HG02678 (cell line): ENCODE measurements around the gene SMOC2.

Experiments used
- ATAC-seq: cut with Tn5 transposase; IDR thresholded peaks from one replicate; pipeline ENCODE4 v1.9.1; 2021; ENCODE audit warnings: mild to moderate bottlenecking, moderate library complexity; ENCODE audit not compliant: unreplicated experiment

Gene SMOC2

DNA sequence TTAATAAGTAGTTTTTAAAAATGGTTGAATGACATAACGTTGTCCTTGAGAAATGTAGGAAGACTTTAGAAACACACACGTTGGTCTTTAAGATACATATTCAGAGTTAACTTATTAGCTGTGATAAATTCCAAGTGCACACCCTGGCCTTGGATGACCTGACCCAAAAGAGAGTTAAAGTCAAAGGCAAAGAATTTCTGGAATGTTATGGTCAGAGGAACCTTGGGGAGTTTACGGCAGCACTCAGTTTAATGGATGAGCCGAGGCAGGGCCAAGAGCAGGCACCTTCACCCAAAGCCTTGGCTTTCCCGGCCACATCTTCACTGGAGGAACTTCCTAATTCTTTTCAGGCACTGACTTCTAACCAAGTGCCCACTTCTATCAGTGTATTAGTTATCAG lies 200.5 kb downstream of the SMOC2 start:
- no peak for ATAC-seq

DNA sequence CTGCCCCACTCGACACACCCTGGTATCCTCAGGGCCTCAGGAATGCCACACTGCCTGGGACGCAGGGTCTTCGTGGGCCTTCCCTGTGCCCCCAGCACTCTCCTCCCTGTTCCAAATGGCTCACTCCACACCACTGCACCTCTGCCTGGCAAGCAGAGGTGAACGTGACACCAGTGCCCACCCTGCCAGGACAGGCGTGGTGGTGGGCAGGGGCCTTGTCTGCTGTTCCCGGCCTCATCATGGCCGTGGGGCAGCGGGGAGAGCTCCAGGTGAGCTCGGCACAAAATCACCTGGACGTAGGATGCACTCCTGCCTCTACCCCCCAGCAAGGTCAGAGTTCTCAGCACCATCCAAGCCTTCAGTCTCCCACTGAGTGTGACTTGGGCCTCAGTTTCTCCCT lies 202.4 kb downstream of the SMOC2 start:
- no peak for ATAC-seq

DNA sequence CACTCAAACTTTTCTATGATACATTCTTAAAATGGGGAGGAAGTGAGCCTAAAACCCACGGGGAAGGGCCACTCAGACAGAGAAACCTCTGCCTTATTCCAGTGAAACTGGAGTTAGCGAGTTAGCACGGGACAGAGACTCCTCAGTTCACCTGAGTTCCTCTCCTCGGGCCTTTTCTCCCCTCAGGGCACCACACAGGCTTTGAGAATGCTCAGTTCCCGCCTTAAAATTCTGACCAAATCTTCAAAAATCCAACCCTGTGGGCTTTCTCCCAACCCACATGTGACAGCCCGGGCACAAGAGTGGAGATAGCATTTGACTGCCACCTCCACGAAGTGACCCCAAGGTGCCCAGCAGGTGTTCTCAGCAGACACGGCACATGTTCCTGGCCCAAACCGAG lies 204.3 kb downstream of the SMOC2 start:
- ATAC-seq, result no peak

DNA sequence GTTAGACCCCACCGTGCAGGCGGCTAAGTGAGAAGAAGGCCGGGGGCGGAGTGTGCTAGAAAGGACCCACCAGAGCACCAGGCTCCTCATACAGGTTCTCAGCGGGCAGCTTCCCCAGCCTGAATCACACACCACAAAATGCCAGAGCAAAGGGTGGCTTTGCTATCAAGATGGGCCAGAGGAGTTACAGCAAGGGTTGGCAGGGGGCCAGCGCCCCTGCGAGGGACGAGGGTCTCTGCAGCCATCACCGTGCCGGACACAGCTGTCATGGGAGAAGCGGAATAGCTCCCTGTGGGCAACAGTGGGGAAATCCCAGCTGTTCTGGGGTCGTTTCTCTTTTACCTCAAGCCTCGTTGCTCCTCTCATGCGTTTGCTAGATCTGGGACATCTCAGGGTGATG lies 206.3 kb downstream of the SMOC2 start:
- ATAC-seq, result no peak

DNA sequence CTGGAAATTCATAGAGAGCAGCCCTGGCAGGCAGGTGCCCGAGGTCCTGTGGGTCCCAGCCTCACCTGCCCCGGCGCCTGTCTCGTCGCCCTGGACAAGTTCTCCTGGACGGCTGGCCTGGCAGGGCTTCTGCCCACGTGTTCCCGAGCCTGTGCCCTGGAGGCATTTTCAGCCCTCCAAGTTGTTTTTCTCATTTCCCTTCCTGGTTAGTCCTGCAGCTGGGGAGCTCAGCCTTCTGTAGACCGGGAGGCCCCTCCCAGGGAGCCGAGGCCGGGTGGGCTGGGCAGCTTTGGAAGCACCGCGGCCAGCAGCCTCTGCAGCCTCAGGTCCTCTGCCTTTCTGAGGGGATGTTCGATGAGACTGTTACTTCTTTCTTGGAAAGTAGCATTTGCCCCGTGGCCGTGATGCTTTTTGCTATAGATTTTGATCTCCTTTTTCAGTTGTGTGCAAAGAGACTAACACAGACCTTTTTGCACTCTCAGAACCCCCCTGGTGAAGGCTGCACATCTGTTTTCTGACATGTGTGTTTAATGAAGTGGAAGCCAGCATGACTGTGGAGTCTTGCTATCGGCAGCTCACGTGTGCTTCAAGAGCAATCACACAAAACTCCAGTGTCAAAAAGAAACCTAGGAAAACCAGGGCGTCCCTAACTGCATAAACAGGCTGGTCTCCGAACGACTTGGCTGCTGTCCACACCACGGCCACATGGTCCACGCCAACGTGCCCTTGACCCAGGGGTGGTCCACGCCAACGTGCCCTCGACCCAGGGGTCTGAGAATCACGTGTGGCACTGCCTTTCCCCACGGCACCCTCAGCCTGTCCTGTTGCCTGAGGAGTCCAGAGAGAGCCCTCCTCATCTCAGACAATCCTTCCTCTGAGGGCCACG lies 207.5 kb downstream of the SMOC2 start:
- no peak for ATAC-seq

DNA sequence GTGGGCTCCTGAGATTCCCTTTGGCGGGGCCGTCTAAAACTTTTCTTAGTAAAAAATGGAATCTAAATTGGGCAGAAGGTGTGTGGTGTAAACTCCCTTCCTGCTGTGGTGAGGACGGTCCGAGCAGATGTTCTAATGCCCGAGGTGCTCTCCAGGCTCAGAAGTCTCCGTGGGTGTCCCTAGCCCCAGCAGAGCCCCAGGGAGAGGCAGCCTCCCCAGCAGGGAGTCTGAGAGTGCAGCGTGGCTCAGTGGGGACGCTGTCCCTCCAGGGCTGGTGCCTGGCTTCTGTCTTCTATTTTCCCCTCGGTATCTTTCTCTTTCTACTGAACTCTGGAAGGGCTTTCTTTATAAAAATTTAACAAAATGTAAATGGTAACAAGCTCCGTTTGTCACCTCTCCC lies 208.2 kb downstream of the SMOC2 start:
- ATAC-seq, result no peak

DNA sequence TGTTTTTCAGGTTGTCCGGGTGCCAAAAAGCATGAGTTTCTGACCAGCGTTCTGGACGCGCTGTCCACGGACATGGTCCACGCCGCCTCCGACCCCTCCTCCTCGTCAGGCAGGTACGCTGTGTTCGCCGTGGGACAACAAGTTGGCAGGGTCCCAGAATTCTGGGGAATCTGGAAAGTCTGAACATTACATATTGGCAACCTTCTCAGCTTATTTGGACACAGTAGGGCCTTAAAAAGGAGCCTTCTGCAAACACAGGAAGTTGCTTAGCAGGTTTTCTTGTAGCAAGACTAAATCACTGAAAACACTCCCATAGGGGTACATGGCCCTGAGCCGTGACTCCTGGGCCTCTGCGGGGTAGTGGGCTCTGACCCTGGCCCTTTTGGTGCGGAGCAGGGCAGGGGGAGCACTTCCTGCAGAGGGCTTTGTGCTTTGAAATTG lies 209.7 kb downstream of the SMOC2 start:
- no peak for ATAC-seq

DNA sequence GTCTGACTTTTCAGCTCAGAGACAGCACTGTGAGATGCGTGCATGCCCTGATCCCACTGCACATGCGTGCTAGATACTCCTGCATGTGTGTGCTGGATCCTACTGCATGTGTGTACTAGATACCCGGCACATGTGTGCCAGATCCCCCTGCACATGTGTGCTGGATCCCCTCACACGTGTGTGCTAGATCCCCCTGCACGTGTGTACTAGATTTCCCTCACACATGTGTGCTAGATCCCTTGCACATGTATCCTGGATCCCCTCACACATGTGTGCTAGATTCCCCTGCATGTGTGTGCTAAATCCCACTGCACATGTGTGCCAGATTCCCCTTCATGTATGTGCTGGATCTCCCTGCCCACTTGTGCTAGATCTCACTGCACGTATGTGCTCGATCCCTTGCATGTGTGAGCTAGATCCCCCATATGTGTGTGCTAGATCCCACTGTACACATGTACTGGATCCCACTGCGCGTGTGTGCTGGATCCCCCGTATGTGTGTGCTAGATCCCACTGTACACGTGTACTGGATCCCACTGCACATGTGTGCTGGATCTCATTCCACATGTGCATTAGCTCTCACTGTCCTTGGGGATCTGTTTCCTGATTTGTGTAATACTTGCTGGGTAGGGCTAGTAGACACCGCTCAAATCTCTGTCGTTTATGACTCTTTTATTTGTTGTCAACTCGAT lies 214.6 kb downstream of the SMOC2 start:
- no peak for ATAC-seq

DNA sequence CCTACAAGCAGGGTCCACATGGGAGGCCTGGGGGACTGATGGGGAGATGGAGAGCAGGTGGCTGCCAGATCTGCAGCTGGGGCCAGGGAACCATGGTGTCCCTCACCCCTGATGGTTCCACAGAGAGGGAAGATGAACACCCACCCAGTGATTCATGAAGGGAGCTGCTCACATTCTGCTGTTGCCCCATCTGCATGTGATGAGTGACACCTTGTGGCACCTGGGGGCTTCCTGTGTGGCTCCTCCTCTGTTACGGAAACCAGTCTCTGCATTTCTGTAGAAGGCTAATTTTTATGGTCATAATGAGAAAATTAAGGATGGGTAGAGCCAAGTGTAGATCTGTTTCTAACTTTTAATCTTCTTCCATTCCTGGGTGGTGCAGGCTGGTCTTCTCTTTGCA lies 217.1 kb downstream of the SMOC2 start:
- ATAC-seq, result no peak

DNA sequence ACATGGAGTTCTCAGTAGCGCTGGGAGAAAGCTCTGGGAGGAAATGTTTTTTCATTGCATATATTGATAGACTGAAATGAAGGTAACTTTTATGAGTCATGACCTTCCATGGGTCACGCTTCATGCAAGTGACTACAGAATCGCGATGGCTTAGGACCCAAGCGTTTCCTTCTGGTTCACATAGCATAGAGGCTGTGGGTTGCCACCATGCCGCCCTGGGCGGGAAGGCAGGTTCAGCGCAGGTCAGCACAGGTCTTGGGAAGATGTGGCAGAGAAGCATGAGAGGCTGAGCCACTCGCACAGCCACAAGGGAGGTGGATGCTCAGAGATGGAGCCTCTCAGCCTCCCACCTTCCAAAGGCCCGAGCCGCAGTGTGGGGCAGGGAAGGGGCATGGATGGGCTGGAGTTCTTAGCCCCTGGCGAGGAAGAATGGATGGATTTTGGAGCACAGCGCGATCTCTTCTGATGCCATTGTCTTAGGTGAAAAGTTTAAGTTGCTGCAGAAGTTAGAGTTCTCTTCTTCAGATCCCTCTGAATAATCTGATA lies 219.5 kb downstream of the SMOC2 start:
- ATAC-seq, result no peak

DNA sequence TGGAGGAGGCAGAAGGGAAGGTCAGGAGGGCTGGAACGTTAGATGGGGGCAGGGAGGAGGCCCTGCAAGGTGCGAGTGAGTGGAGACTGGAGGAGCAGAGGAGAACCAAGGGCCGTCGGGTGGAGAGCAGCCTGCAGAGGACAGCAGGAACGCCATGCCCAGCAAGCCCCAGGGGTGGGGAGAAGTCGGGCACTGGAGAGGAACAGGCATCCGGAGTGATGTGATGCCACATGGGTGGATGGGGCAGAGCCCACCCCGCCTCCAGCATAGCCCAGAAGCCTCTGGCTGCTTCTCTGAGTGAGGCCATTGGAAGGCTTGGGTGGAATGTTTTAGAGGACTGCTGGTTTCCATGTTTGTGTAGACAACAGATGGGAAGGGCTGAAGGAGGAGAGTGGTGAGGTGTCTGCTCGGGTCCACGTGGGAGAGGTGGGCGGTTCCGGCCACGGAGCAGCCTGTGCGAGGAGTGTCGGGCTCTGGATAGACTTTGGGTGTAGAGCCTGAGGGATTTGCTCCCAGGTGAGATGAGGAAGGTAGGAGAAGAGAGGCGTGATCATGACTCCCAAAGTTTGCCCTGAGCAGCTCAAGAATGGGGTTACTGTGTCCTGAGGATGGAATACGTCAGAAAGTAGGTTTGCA lies 221.4 kb downstream of the SMOC2 start:
- ATAC-seq, result no peak

DNA sequence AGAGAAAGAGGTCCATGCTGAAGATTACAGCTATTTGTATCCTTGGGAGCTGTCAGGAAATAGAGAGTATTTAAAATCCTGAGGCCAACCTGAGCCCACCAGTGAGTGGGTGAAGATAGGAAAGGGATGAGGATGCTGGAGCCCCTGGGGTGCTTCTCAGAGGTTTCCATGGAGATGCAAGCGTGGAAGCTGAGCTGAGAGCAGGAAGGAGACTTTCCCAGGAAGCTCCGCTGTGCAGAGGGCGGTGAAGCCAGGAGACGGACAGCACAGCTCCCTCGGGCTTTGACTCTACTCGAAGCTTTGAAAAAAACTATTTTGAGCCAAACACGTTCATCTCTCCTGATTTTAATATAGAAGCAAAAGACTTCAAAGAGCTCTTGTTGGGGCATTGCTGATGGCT lies 222.1 kb downstream of the SMOC2 start:
- ATAC-seq, result no peak

DNA sequence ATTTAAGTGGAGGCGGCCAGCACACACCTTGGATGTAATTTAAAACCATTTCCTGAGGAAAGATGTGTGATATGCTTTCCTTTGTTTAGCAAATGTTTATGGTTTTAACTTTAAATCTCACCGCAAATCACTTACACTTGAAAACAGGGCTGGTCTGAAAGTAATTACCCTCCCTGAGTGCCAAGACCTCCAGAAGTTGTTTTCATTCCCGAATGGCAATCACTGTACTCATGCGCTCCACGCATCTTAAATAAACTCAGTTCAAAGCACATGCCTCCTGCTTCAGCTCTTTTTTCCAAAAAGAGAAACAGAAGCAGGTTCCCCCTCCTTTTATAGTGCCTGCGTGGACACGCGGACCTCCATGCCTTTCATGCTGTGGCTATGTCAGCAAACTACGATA lies 224.0 kb downstream of the SMOC2 start:
- ATAC-seq, result no peak

DNA sequence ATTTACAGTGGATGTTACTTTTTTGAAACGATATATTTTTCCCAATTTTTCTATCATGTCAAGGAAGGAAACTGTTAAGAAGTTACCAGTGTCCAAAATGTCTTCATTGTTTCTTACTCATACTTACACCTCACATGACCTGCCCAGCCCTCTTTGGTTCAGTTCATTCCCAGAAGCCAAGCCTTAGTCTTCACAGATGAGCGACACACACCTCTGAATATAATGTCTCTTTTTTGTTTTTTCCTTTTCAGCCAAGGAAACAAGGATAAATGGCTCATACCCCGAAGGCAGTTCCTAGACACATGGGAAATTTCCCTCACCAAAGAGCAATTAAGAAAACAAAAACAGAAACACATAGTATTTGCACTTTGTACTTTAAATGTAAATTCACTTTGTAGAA lies 225.2 kb downstream of the SMOC2 start:
- ATAC-seq, result no peak

DNA sequence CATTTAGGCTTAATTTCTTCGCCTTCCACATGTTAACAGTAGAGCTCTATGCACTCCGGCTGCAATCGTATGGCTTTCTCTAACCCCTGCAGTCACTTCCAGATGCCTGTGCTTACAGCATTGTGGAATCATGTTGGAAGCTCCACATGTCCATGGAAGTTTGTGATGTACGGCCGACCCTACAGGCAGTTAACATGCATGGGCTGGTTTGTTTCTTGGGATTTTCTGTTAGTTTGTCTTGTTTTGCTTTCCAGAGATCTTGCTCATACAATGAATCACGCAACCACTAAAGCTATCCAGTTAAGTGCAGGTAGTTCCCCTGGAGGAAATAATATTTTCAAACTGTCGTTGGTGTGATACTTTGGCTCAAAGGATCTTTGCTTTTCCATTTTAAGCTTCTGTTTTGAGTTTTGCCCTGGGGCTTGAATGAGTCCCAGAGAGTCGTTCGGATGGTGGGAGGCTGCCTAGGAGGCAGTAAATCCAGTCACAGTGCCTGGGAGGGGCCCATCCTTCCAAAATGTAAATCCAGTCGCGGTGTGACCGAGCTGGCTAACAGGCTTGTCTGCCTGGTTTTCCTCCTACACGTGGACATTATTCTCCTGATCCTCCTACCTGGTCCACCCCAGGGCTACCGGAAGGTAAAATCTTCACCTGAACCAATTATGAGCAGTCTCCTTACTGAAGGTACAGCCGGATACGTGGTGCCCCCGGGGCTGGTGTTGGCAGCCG lies 225.9 kb downstream of the SMOC2 start:
- no peak for ATAC-seq

DNA sequence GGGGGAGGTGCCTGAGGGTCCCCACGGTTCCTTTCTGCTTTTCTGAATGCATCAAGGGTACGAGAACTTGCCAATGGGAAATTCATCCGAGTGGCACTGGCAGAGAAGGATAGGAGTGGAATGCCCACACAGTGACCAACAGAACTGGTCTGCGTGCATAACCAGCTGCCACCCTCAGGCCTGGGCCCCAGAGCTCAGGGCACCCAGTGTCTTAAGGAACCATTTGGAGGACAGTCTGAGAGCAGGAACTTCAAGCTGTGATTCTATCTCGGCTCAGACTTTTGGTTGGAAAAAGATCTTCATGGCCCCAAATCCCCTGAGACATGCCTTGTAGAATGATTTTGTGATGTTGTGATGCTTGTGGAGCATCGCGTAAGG lies 226.4 kb downstream of the SMOC2 start:
- ATAC-seq, result no peak

DNA sequence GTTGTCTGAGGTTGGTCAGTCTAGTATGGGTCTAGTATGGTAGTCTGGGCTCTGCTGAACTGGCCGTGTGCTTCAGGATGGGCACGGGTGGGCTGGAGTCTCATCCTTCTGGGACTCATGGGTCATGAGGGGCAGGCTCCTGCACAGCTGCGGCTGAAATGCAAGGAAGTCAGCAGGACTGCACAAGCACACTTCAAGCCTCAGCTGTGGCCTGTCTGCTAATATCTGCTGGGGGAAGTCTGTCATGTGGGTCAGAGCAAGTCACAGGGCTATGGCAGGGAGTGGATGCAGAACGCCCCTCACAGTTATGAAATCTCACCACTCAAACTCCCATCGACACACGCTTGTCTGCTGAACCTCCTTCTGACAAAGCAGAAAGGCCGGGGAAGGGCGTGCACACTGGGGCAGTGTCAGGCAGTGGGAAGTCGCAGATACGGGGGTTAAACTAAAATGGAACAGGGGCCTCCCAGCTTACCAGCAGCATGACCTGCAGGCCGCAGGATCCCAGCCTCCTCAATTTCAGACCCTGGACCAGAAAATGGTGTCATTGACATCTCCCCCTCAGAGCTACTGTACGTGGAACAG lies 229.5 kb downstream of the SMOC2 start:
- ATAC-seq, result no peak

DNA sequence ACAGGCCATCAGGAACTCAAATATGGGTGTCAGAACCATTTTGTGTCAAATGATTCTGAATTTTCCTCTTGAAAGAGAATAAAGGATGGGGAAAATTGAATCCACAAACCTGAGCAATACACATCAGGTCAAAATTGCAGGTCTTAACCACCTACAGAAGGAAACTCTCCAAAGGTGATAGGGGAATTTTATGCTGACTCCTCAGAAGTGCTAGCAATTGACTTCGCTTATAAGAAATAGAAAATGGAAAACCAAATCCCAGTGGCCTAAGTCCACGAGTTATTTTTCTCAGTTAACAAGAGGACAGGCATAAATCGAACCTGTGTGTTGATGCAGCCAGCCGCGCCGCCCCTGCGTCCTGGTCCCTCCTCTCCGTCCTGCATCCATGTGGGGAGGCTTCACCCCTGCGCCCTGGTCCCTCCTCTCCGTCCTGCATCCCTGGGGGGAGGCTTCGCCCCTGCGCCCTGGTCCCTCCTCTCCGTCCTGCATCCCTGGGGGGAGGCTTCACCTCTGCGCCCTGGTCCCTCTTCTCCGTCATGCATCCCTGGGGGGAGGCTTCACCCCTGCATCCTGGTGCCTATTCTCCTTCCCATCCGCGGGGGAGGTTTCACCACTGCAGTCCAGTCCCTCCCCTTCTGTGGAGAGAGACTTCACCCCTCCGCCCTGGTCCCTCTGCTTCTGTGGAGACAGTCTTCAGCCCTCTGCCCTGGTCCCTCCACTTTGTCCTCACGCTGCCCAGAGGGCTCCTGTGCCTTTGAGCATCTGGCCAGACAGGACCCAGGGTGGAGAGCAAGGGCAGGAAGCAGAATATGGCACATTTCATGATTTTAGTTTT lies 230.3 kb downstream of the SMOC2 start:
- no peak for ATAC-seq

DNA sequence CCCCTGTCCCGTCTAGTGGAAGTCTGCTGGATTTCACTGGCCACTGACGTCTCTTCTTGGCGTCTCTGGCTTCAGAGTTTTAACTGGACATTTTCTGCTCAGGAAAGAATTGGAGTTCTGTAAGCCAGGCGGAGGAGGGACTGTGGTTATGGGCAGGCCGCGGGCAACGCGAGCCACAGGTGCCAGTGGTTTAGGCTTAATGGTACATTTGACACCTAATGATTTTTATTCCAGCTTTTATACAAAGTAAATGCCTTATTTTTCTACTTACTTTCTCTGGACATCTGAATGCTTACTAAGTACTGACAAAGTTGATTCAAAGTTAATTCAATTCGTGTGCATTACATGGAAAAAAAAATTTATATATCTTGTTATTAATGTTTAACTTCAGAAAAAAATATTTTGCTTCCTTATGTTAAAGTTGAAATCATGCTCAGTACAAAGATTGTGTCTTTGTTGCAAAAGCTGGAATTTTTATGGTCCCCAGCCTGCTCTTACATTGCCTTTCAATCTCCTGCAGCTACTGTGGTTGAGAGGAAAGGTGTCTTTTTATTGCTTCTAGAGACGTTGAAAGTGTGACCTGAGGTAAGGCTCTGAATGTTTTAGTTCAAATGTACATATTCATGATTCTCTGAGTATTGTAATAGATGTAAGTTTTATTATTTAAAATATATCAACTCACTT lies 231.0 kb downstream of the SMOC2 start:
- no peak for ATAC-seq
